Esophagus muscularis mucosa (tissue), 3 donors: ENCODE measurements around the gene MEGF6.

ENCODE experiments used
- CTCF ChIP-seq, 3 experiments: fragments of 200-600 bp in 2 of 3; fragments of 450-650 bp in 1 of 3; sonication (generic) in 2 of 3; IDR thresholded peaks; one replicate each; pipeline ENCODE4 v1.5.1; 2017 to 2019; ENCODE audit warnings: antibody characterized with exemption in 3 of 3, mild to moderate bottlenecking in 2 of 3, moderate library complexity in 1 of 3
- POLR2A ChIP-seq: fragments of 450-650 bp; IDR thresholded peaks from one replicate; pipeline ENCODE4 v1.6.1; 2017; ENCODE audit warnings: antibody characterized with exemption, moderate library complexity, mild to moderate bottlenecking, low read depth
- POLR2AphosphoS5 ChIP-seq, 2 donors: sonication (generic); formaldehyde crosslinking; IDR thresholded peaks; one replicate each; pipeline ENCODE4 v1.6.1; 2017; ENCODE audit warnings: antibody characterized with exemption in 2 of 2

GRCh38 chr1:3470650-3471355, 140.5 kb downstream of the MEGF6 start:
- TF ChIP-seq POLR2A (no peak), POLR2AphosphoS5 (IDR thresholded peaks at IDR 0.05) (no peak), CTCF (IDR thresholded peaks at IDR 0.05) (no peak)
